ENCODE results near the gene CAMTA1.

Gene CAMTA1

GRCh38 chr1:7278827-7279765 lies 493.8 kb downstream of the CAMTA1 start:
- no peak for DNase-seq

DNA sequence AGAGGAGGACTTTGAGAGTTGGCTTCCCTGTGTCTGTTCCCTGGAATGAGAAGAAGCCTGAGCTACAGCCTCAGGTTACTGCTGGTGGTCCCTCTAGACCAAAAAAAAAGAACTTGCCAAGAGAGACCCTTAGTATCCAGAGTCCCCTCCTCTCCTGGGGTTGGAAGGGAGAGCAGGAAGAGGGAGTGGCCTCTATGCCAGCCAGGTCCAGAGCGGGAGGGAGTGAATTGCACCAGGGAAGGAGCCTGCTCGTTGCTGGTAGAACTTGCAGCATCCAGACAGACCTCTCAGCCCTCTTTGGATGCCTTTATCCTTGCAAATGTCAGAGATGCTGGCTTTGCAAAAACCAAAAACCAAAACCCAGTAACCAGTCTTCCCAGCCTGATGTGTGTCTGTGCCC lies 494.5 kb downstream of the CAMTA1 start:
- DNase-seq: no peak

- DNase-seq: no peak
Observed at GRCh38 chr1:7280347-7280960, 495.2 kb downstream of the CAMTA1 start.

- DNase-seq: no peak
Observed at GRCh38 chr1:7281821-7282220, 496.6 kb downstream of the CAMTA1 start.

- no peak for DNase-seq
Observed at GRCh38 chr1:7284839-7285435, 499.7 kb downstream of the CAMTA1 start.

- no peak for DNase-seq
Observed at GRCh38 chr1:7285856-7286454, 500.7 kb downstream of the CAMTA1 start.

DNA sequence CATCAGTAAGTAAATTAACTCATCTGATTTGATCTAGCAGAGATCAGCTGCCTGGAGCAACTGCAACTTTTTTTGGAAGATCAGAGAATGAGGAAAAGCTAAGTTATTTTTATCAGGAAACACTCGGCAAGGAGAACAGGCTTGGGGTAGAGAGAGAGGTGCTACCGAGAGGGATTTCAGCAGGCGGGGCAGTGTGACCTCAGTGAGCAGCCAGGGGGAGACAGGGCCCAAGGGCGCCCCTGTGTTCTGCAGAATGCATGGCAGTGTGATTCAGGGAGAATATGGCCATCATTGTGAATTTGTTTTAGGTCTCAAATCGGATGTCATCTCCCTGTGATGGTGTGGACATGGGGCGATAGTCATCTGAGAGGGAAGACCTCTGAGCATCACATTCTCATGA lies 501.8 kb downstream of the CAMTA1 start:
- no peak for DNase-seq

DNA sequence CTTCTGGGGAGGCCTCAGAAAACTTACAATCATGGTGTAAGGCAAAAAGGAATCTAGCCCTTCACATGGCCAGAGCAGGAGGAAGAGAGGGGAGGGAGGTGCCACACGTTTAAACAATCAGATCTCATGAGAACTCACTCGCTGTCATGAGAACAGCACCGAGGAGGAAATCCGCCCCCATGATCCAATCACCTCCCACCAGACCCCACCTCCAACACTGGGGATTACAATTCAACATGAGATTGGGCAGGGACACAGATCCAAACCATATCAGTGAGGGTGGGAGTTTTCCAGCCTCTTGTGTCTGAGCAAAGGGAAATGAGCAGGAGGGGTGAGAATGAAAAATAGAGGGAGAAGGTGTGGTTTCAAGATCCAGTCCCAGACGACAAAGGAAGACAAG lies 503.7 kb downstream of the CAMTA1 start:
- no peak for DNase-seq

DNA sequence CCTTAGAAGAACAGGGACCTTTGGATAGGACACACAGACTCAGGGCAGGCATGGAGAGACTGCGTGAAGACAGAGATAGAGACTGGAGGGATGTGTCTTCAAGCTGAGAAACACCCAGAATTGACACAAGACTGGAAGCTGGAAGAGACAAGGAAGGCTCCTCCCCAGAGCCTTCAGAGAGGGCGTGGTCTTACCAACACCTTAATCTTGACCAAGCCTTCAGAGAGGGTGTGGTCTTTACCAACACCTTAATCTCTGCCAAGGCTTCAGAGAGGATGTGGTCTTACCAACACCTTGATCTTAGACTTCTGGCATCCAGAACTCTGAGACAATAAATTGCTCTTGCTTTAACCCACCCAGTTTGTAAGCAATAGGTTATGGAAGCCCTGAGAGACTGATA lies 504.4 kb downstream of the CAMTA1 start:
- DNase-seq: no peak

- DNase-seq: no peak
Observed at GRCh38 chr1:7290971-7291970, 506.0 kb downstream of the CAMTA1 start.

DNA sequence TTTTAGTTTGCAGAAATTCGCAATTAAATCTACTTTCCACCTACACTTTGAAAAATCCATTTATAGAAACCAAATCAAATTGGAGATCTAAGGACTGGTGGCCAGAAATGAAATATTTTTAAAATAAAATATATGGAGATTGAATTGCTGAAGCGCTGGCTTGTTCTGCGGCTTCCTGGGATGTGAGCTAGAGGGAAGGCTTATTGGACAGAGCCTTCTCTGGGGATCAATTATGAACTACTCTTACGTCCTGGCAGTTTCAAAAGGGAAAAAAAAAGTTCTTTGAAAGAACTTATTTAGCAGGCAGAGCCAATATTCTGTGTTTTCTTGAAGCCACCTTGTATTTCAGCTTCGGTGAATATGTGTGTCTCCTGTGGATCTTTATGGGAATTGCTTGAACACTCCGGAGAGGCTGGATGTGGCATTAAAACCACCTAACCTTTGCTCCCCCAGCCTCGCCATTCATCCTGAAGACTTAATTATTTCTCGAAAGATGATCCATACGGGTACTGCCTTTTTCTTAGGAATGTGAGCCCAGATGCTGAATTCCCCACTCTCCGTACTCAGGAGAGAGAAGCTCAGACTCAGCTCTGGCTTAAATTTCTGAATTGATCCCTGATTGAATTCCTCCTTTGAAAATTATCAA lies 506.9 kb downstream of the CAMTA1 start:
- DNase-seq: no peak

DNA sequence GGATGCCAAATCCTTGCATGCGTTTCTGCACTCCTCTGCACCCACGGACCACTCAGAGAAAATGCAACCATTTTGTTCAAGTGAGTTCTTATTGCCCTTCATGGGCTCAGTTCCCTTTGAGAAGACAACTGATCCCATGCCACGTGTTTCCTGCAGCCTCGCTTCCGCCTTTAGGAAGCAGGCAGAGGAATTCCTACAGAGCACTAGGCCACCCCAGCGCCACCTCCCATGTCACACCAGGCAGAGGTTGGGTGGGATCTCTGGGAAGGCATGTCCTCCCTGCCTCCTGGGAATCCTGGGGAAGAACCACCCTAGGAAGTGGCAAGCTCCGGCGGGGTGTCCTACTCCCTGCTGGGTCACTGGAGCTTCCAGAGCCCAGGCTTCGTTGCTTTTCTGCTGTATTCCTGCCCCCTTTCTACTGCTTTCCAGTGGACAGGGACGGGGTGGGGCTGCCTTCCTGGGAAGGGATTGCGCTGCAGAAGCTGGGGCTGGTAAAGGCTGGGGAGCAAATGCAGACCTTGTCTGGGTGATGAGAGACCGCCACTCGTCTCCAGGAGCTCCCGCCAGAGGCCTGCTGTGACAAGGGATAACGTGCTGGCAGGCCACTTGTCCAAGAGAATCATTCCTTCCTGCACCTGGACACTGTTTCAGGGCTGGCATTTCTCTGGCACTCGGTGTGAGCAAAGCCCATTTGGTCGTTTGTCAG lies 507.6 kb downstream of the CAMTA1 start:
- no peak for DNase-seq

- DNase-seq: no peak
Observed at GRCh38 chr1:7293702-7294629, 508.7 kb downstream of the CAMTA1 start.

GRCh38 chr1:7294636-7295035 lies 509.4 kb downstream of the CAMTA1 start:
- DNase-seq: no peak

- no peak for DNase-seq
Observed at GRCh38 chr1:7295946-7296345, 510.7 kb downstream of the CAMTA1 start.

DNA sequence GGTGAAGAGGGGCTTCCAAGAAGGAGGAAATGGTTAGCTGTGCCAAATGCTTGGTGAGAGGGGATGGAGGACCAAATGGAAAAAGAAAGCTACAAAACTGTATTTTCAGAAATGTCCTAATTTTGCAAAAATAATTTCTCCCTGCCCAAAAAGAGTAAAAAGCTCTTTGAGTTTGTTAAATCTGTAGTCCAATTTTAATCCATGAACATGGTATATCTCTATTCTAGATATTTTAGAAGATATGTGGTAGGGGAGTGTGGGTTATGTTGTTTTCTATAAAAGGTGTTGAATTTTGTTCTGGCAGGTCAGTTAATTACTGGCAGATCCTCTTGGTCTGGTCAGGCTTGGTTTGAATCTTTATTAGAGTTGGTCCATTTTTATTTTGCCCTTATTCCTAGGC lies 511.7 kb downstream of the CAMTA1 start:
- no peak for DNase-seq

GRCh38 chr1:7298145-7298544 lies 512.9 kb downstream of the CAMTA1 start:
- DNase-seq: no peak

GRCh38 chr1:7298749-7299151 lies 513.5 kb downstream of the CAMTA1 start:
- DNase-seq: no peak

DNA sequence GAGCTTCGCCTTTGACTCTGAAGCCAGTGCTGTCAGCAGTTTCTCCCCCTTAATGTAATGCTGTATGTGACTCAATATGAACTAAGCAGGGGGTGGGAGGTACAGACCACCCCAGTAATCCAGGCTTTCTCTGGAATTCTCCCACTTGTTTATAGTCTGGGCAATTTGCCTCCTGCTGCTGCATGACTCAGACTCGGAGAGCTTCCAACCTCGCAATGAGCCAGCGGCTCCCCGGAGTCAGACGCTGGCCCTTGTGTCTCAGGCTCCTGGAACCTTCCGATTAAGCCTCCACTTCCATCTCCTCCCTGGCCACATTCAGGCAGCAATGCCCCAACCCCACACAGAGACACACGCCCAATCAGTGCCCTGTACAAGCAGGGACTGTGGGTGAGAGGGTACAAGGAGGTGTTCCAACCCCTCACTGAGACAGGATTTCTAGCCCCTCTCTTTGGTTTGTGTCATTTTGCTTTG lies 514.1 kb downstream of the CAMTA1 start:
- no peak for DNase-seq

GRCh38 chr1:7299994-7300393 lies 514.7 kb downstream of the CAMTA1 start:
- no peak for DNase-seq
